ENCODE results near the gene MAPKAPK2. TPM values are rescaled to one million over a fixed set of nuclear protein-coding genes. Genes with fewer than 3 reads are reported as not detected.

The MAPKAPK2 gene
- polyA plus RNA-seq, 12 donors = 52.6 to 81.0 (median 71.1) TPM; not detected in 1

DNA sequence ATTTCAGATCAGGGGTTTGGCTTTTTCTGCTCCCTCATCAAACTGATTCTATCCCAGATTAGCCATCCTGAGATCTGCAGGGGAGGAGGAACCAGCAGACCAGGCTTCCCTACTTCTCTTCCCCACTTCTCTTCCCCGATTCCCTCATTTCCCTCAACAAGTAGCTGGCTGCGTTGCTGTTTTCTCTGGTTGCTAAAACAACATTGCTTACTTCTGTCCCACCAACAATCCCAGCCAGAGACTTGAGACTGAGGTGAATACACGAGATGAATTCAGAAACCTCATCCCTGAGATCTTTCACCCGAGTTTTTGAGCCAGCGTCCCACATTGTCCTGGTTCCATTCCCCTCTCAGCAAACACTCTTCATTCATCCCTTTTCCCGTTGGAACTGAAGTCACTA lies 27.0 kb upstream of the MAPKAPK2 start:
- DNase-seq = no peak

DNA sequence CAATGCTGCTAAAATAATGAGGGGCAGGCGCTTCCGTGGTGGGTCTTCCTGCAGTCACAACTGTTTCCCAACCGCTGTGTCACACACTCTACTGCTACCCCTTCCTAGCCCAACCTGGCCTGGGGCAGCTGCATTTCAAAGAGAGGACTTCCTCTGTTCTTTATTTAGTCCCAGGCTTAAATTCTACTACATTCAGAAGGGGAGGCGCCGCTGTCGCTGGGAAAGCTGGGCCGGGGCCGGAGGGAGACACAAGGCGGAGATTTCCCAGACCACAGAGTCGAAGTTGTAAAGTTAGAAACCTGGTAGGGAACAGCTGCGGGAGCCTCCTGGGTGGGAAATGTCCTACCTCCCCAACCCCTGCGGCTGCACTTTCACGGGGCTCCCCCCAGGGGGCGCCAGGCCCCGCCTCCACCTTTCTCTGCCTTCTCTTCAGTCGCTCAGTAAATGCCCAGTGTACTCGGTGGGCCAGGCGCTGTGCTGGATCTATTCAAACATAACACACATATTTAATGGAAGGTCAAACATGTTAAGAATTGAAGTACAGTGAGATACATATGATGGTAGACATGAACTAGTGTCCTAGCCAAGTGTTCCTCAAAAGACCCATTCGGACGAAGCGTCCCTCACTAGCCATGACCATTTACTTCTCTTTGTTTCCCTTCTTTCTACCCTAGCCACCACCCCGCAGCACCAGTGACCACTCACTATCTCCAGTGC lies 26.3 kb upstream of the MAPKAPK2 start:
- no peak for DNase-seq

DNA sequence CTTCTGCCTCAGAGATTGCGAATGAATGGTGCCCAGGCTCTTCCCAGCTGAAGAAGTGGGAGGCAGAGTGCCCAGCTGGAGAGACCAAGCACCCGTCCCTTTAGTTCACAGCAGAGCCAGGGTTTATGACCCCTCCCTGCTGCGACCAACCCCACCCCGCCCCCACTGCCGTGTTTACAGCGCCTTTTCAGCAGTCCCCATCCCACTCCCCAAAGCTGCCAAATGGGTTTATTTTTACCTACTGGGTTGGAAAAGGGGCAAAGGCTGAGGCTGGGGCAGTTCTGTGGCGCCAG lies 25.8 kb upstream of the MAPKAPK2 start:
- no peak for DNase-seq

DNA sequence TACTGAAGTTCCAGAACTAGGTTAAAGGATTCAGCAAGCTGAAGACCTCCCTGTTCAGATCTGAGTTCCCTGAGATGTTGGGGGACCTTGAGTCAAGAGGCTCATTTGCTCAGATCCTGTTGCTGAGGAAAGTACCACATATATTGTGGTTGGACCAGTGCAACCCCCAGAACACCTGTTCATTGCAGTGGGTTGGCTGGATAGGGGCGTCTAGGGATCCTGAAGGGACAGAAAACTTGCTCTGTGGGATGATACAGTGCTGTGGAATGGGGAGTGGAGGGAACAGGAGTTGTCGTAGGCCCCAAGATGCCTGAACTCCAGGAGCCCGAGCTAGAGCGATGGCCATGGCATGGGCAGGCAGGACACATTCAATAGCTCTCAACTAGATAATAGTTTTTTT lies 24.6 kb upstream of the MAPKAPK2 start:
- no peak for DNase-seq

DNA sequence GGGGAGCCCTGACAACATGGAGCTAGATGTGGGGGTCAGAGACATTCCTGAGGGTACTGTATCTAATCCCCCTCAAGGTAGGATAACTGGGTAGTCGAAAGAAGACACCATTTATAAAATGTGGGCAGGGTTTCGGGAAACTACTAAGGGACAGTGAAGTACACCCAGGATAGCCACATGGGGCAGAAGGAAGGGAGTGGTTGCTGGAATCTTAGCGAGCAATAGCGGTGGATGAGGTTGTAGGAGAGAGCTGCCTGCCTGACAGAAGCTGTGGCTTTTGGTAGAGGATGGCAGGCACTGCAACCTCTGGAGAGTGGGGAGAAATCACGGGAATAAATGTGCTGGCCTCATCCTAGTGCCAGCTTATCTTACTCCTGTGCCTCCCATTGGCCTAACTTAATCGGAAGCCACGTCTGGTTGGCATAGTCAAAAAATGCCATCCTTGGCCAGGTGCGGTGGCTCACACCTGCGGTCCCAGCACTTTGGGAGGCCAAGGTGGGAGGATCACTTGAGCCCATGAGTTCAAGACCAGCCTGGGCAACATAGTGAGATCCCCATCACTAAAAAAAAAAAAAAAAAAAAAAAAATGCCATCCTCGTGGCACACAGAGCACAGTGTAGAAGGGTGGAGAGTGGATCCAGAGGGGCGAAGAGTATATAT lies 23.4 kb upstream of the MAPKAPK2 start:
- DNase-seq = no peak

DNA sequence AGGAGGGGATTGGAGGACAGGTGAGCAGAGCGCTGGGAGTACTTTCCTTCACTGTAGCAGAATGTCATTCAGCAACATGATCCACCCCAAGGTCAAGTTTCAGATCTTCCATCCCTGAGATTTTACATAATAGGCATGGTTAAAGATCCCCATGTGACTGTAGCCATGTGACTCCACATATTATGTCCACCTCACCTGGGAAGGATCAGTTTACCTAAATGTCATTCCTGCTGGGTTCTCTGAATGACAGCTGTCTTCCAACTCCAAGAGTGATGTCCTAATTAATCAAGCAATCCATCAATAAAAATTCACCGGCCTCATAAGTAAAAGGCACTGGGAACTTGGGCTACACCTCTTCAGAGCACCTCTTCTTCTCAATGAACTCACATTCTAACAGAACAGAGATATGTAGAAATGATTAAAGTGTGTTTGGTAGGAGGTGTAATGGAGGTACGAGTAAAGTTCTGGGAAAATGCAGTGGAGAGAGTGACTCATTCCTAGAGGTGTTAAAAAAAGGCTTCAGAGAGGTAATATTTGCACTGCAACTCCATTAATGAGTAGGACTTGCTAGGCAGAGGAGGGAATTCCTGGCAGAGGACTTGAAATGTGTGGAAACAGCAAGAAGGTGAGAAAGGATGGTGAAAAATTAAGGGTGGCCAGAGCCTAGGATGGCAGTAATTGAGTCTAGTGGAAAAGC lies 22.2 kb upstream of the MAPKAPK2 start:
- no peak for DNase-seq

DNA sequence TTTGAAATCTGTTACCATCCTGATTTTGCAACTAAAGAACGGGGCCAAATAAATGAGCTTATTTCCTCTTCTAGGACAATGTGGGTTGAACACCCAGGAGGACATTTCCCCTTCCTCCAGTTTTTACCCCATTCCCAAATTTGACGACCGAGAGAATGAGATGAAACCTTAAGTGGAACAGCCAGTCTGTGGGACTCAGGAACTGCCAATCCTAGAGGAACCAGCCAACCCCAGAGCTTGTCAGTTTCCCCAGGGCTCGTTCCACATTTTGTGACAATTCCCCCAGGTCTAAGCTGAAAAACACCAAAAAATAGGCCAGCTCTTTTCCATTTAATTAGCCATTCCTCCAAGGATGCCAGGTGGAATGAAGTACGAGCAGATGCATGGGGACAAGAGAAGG lies 21.3 kb upstream of the MAPKAPK2 start:
- DNase-seq = no peak

DNA sequence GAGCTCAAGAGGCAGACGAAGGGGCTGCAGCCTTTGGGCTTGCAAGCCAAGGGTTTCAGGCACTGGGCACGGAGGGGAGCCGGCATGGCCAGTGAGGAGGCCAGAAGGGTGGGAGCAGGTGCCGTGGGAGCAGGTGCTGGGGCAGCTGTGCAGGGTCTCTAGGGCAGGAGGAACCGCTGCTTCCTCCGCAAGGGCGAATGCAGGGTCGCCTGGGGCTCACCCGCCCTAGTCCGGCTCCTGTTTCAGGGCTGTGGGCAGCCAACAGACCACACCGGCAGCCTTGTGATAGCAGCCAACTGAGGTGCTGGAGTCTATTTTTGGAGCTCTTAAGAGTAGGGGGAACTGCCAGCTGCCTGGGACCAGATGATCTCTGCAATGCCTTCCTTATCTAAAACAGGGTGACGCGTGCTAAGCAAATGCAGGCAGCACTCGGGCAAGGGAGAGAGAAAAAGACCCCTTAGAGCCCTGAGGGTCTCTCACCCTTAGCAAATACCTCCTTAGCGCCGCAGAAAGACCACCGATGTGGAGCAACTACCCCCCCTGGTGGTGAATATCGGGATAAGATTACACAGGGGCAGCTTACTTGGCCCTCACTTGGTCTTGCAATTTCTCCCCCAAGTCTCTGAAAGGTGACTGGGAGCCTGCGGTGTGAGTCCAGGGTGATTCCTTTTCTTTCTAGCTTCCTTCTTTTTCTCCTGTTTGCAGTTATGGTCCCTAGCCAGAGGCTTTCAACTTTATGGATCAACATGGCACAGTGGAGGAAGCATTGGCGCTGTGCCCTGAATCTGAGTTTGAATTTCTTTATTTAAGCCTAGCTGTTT lies 20.7 kb upstream of the MAPKAPK2 start:
- DNase-seq = peak; percentile 77

DNA sequence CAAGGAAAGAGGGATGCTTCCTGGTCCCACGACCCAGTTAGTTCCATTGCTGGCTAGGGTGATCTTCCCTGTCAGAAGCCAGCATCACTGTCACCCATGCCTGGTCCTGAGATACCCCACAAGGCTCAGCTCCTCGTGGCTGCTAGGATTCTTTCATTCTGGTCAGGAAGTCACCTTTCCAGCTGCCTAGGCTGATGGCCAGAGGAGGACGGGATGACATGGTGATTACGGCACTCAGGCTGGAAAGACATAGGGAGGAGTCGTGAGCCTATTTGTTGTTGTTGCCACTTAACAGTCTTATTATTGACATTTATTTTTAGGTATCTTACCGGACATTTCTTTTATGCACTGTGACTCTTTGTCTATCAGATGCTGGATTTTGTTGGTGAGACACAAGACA lies 20.0 kb upstream of the MAPKAPK2 start:
- DNase-seq = no peak

DNA sequence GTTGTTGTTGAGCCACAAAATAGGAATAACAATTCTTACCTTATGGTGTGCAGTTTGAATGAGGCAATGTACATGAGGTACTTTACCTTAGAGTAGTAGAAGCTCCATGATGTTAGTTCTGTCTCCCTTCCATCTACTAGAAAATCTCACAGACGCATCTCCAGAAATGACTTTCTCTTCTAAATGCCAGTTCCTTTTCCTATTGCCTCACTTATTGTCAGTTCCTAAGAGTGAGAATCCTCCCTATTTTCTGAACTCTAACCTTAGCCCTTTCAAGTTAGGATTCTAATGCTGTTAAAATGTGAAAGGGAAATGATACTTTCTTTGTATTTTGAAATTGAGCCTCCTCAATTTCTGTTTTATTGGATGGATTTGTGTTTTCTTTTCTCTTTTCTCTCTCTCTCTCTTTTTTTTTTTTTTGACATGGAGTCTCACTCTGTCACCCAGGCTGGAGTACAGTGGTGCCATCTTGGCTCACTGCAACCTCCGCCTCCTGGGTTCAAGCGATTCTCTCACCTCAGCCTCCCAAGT lies 18.6 kb upstream of the MAPKAPK2 start:
- DNase-seq = no peak

DNA sequence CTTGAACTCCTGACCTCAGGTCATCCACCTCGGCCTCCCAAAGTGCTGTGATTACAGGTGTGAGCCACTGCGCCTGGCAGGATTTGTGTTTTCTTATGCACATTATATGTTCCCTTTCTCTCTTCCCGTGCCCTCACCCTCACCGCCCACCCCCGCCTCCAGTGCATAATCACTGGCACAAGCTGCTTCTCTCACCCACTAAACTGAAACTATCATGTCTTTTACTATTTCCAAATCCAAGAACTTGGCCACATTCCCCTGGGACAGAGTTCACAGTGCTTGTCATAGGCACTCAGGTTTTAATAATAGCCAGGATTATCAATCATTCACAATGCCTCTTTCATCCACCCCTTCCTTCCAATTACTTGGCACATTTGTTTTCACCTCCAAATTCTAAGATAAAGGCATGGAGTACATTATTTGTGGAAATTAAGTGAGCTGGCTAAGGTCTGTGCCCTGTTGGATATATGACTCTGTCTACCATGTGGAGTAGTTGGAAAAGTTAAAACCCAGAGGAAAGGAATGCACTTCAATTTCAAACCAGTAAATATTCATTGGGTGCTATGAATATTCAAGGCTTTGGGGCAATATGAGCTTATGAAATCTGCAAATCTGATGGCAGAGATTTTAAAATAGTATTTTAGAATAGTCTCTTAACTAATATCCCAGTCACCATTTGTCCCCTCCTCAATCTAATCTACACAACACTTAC lies 17.6 kb upstream of the MAPKAPK2 start:
- DNase-seq = no peak

DNA sequence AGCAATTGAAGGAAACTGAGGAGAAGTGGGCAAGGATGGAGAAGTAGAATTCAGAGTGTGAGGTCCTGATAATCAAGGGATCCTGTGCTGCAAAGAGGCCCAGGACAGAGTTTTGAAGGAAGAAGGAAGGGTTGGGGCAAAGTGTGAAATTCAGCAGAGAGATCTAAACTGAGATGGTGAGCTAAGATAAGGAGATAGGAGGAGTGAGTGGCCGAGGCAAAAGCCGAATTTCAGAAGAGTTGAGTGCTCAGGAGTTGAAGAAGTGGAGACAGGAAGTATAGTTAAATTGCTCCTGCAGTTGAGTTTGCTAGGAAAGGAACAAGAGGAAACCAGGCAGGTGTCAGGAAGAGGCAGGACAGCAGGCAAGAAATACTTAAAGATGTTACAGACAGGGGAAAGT lies 16.4 kb upstream of the MAPKAPK2 start:
- no peak for DNase-seq

DNA sequence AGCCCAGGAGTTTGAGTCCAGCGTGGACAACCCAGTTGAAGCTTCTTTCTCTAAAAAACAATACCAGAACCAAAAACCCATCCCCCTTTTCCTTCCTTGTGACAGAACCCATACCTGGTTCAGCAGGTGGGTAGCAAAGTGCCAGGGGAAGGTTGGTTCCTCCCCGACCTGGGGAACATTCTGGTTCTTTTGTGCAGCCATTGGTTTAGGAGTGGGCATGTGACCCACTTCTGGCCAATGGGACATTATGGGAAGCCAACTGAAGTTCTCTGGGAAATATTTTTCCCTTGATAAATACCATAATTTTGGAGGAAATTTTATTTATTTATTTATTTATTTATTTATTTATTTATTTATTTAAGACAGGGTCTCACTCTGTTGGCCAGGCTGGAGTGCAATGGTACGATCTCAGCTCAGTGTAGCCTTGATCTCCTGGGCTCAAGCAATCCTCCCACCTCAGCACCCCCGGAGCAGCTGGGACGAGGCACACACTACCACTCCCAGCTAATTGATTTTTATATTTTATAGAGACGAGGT lies 15.8 kb upstream of the MAPKAPK2 start:
- DNase-seq = no peak

DNA sequence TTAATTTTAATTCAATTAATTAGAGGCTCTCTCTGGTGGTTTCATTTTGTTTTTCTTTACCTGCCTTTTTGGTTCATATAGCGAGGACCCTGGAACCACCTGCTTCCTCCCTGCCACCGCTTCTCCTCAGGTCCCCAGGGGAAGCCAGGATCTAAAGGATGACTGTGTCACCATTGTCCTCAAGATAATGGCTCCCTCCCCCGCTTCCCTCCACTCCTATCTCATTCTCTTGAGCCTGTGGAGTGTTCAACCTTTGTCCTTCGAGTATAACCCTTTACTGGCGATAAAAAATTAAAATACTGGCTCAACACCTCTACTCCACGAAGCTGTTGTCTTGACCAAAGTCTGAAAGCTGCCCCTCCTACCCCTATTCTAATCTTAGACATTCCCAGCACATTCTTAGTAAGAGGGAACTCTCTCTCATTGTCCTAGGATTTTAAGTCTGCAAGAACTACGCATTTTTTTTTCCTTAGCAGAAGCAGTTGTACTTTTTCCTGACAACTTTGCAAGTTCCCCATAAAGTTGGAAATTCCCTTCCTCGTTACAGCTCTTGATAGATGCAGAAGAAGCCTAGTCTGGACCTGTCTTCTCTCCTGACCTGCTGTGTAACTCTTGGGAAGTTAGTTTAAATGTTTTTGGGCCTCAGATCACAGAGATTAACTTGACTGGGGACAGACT lies 12.6 kb upstream of the MAPKAPK2 start:
- no peak for DNase-seq

DNA sequence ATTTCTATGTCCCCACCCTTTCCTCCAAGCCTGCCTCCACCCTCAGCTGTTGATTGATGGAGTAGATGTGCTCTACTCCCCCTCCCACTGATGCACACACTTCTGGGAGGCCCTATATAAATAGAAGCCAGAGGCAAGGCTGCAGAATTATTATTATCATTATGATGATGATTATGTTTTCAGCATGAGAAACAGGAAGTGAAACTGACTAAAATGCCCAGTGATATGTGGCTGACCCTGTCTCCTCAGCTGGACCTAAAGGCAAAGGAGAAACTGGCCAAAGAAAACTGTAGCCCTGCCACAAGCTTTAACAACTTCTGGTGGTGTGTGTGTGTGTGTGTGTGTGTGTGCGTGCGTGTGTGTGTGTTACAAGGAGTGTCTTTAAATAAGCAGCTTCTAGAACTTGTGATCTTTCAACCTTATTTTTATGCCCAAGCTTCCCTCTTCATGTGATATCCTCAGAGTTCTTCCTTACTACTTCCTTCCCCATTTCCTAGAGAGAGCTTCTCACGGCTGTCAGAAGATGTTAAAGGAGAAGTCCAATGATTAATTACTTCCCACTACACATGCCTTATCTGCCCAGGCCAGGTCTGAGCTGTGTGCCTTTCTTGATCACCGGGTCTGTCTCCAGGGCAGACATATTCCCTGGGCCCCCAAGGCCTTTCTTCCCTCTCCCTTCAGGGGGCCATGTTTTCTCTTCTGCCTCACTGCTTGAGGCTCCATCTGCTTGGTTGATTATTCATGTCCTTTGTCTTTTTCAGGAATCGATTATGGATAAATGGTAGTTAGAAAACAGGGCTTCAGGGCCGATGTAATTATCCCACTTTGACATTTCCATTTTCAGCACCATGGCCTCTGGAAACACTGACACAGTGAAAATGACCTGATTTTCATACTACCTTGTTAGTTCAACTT lies 11.6 kb upstream of the MAPKAPK2 start:
- no peak for DNase-seq

DNA sequence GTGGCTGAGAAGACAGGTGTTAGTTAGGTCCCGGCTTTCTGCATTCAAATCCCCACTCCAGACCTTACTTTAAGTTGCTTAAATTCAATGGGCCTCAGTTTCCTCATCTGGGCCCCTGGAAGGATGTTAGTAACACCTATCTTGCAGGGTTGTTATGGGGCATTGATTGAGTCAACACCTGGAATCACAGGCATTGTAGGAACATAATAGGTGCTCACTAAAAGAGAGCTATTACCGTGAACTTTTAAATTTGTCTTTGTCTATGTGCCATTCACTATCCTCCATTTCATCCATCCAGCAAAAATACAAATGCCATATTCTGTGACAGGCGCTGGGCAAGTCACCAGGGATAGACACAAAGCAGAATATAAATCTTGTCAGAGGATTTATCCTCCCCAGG lies 10.5 kb upstream of the MAPKAPK2 start:
- DNase-seq = no peak

DNA sequence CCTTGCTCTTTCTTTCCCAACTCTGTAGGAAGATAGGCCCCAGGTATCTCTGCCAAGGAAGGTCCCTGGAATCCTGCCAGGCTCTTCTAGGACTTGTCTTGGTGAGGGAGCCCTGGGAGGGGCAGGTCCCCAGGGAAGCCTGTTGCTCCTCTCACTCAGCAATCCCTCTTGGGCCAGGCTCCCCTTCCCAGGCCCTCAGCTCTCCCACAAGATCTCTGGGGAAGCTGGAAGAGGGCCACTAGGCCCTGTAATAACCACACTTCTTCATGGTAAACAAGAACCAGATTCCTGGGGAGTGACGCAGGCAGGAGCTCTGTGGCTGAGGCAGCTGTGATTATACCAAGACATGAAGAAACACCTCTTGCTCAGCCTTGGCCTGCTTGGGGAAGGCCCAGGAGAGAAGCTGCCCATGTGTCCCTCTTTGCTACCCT lies 9.9 kb upstream of the MAPKAPK2 start:
- no peak for DNase-seq

DNA sequence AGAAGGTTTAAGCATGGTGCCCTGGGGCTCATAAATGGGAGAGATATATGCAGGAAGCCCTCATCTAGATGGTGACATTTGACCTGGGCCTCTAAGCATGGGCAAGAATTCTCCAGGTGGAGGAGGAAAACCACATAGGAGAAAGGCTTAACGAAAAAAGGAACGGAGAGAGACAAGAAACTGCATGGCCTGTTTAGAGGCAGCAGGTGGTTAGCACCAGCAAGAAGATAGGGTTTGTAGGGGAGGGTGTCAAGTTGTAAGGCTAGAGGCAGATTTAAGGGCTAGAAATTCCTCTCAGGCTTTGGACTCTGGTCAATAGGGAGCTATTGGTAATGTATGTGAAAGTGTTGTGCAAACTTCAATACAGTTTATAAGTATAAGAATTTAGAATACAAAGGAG lies 8.2 kb upstream of the MAPKAPK2 start:
- DNase-seq = no peak

DNA sequence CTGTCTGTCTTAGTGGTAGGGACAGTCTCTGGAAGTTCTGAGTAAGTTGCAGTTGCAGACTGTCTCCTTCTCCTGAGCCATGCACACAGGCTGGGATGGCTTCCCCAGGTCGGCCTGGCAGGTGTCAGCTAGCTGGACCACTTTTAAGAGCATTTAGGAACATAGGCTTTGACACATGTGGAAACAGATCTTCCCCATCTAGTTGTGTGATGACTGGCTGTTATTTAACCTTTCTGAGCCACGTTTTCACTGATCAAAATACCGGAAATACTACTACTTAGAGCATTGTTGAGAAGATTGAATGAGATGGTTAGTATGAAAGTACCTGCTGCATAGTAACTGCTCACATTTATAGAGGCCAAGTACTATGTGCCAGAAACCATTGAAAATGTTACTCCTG lies 6.2 kb upstream of the MAPKAPK2 start:
- DNase-seq = no peak
